ENCODE data around the gene ATXN1. TPM values are rescaled to one million over a fixed set of nuclear protein-coding genes. Genes with fewer than 3 reads are reported as not detected.
A peak's percentile ranks its signal among the peaks of the same experiment; 100 is the strongest.

Gene ATXN1
- total and polyA plus RNA-seq, 2 experiments from 2014 or later: 14.2 to 20.1 TPM

GRCh38 chr6:16336911-16337294, 424.4 kb downstream of the ATXN1 start:
- Histone ChIP-seq H3K9me3 (ENCODE audit: low read depth) (no peaks in the 10 kb centered on the region), H3K27ac (peak overlapping the region; percentile 84), H3K9ac (peak overlapping the region; percentile 69; the same call in 1 of the 2 replicates)

GRCh38 chr6:16336056-16336818, 425.0 kb downstream of the ATXN1 start:
- Histone ChIP-seq H3K9me3 (ENCODE audit: low read depth) (no peaks in the 10 kb centered on the region), H3K79me2 (ENCODE audit: insufficient read depth) (no peaks in the 10 kb centered on the region), H3K4me3 (no peak overlapping the region), H3K9ac (no peak overlapping the region), H2AFZ (no peak overlapping the region), H3K9me2 (ENCODE audit: insufficient read depth) (no peaks in the 10 kb centered on the region), H4K20me1 (ENCODE audit: insufficient read depth) (no peaks in the 10 kb centered on the region), H3K27ac (no peak overlapping the region), H3K4me1 (ENCODE audit: insufficient read depth) (peaks cover 68% of the 10 kb centered on the region), H3K27me3 (replicated peaks; ENCODE audit: insufficient read depth) (no peaks in the 10 kb centered on the region), H3K36me3 (ENCODE audit: low read depth) (no peaks in the 10 kb centered on the region), H3K4me2 (ENCODE audit: unreplicated experiment) (no peak overlapping the region), H3F3A (ENCODE audit: insufficient read depth) (peaks cover 53% of the 10 kb centered on the region)
- in situ Hi-C loops (cut with MboI): loop anchor here (10.0 to 25.0 kb wide), 3 partner anchors 429 to 751 kb away; partner anchors contain the start of gene ATXN1
- peak; percentile 37 for DNase-seq
- TF ChIP-seq EZH2 (IDR thresholded peaks at IDR 0.05; ENCODE audit: insufficient read depth, poor library complexity, severe bottlenecking): no peak
- TF ChIP-seq EZH2phosphoT487 (IDR thresholded peaks at IDR 0.05; ENCODE audit: insufficient read depth, low read depth): no peak
- WGBS, 2 experiments (ENCODE audit: low coverage in 1 of 2, low lambda C conversion rate in 2 of 2, missing lambda C conversion rate in 2 of 2): 69 to 78% methylated on average over 6 of the region's 6 CpGs

More at GRCh38 chr6:16336911-16337294, 424.4 kb downstream of the ATXN1 start:
- Histone ChIP-seq H3K36me3 (ENCODE audit: low read depth) (no peaks in the 10 kb centered on the region), H3K27me3 (replicated peaks; ENCODE audit: insufficient read depth) (no peaks in the 10 kb centered on the region), H3K4me1 (ENCODE audit: insufficient read depth) (peaks cover 66% of the 10 kb centered on the region), H2AFZ (no peak overlapping the region), H3K79me2 (ENCODE audit: insufficient read depth) (no peaks in the 10 kb centered on the region), H4K20me1 (ENCODE audit: insufficient read depth) (no peaks in the 10 kb centered on the region), H3K9me2 (ENCODE audit: insufficient read depth) (no peaks in the 10 kb centered on the region), H3F3A (ENCODE audit: insufficient read depth) (peaks cover 49% of the 10 kb centered on the region), H3K4me2 (ENCODE audit: unreplicated experiment) (peak overlapping the region; percentile 67), H3K4me3 (no peak overlapping the region)
- in situ Hi-C loops (cut with MboI): loop anchor here (10.0 to 25.0 kb wide), 3 partner anchors 428 to 750 kb away; partner anchors contain the start of gene ATXN1
- TF ChIP-seq EZH2 (IDR thresholded peaks at IDR 0.05; ENCODE audit: insufficient read depth, poor library complexity, severe bottlenecking) (no peak), EZH2phosphoT487 (IDR thresholded peaks at IDR 0.05; ENCODE audit: insufficient read depth, low read depth) (no peak)
- no peak for DNase-seq
- WGBS, 2 experiments (ENCODE audit: low coverage in 1 of 2, low lambda C conversion rate in 2 of 2, missing lambda C conversion rate in 2 of 2): 49 to 51% methylated on average over 6 of the region's 6 CpGs

GRCh38 chr6:16335176-16335575, 426.1 kb downstream of the ATXN1 start:
- Histone ChIP-seq H3K4me3 (no peak overlapping the region), H2AFZ (no peak overlapping the region), H3K4me2 (ENCODE audit: unreplicated experiment) (peak overlapping the region; percentile 59), H3K27ac (peak overlapping the region; percentile 84), H3K36me3 (ENCODE audit: low read depth) (no peaks in the 10 kb centered on the region), H3K27me3 (replicated peaks; ENCODE audit: insufficient read depth) (no peaks in the 10 kb centered on the region), H4K20me1 (ENCODE audit: insufficient read depth) (no peaks in the 10 kb centered on the region), H3F3A (ENCODE audit: insufficient read depth) (peaks cover 53% of the 10 kb centered on the region), H3K79me2 (ENCODE audit: insufficient read depth) (0 out of 2 replicates have a peak, but pooled peaks cover 3% of the 10 kb centered on the region), H3K9ac (peak overlapping the region; percentile 54), H3K9me3 (ENCODE audit: low read depth) (no peaks in the 10 kb centered on the region), H3K4me1 (ENCODE audit: insufficient read depth) (peaks cover 68% of the 10 kb centered on the region), H3K9me2 (ENCODE audit: insufficient read depth) (no peaks in the 10 kb centered on the region)
- in situ Hi-C loops (cut with MboI): loop anchor here (10.0 to 25.0 kb wide), 3 partner anchors 430 to 752 kb away; partner anchors contain the start of gene ATXN1
- DNase-seq: no peak
- 49 to 51% methylated on average over 10 of the region's 10 CpGs for WGBS, 2 experiments (ENCODE audit: low coverage in 1 of 2, low lambda C conversion rate in 2 of 2, missing lambda C conversion rate in 2 of 2)
- no peak for TF ChIP-seq EZH2 (IDR thresholded peaks at IDR 0.05; ENCODE audit: insufficient read depth, poor library complexity, severe bottlenecking)
- no peak for TF ChIP-seq EZH2phosphoT487 (IDR thresholded peaks at IDR 0.05; ENCODE audit: insufficient read depth, low read depth)

GRCh38 chr6:16334671-16335070, 426.6 kb downstream of the ATXN1 start:
- peak overlapping the region; percentile 54; the same call in 1 of the 2 replicates for H3K9ac ChIP-seq
- WGBS, 2 experiments (ENCODE audit: low coverage in 1 of 2, low lambda C conversion rate in 2 of 2, missing lambda C conversion rate in 2 of 2): 0 to 2% methylated on average over 3 of the region's 3 CpGs
- no peaks in the 10 kb centered on the region for H3K9me3 ChIP-seq (ENCODE audit: low read depth)
- no peaks in the 10 kb centered on the region for H3K9me2 ChIP-seq (ENCODE audit: insufficient read depth)
- no peaks in the 10 kb centered on the region for H3K36me3 ChIP-seq (ENCODE audit: low read depth)
- no peaks in the 10 kb centered on the region for H3K27me3 ChIP-seq (replicated peaks; ENCODE audit: insufficient read depth)
- no peak overlapping the region for H3K4me3 ChIP-seq
- no peak overlapping the region for H2AFZ ChIP-seq
- H3F3A ChIP-seq (ENCODE audit: insufficient read depth): peaks cover 53% of the 10 kb centered on the region
- peaks cover 66% of the 10 kb centered on the region for H3K4me1 ChIP-seq (ENCODE audit: insufficient read depth)
- TF ChIP-seq EZH2phosphoT487 (IDR thresholded peaks at IDR 0.05; ENCODE audit: insufficient read depth, low read depth) (no peak), EZH2 (IDR thresholded peaks at IDR 0.05; ENCODE audit: insufficient read depth, poor library complexity, severe bottlenecking) (no peak)
- peak overlapping the region; percentile 84 for H3K27ac ChIP-seq
- H3K4me2 ChIP-seq (ENCODE audit: unreplicated experiment): peak overlapping the region; percentile 59
- H4K20me1 ChIP-seq (ENCODE audit: insufficient read depth): no peaks in the 10 kb centered on the region
- in situ Hi-C loops (cut with MboI): loop anchor here (10.0 to 25.0 kb wide), 3 partner anchors 430 to 753 kb away; partner anchors contain the start of gene ATXN1
- 0 out of 2 replicates have a peak, but pooled peaks cover 3% of the 10 kb centered on the region for H3K79me2 ChIP-seq (ENCODE audit: insufficient read depth)
- DNase-seq: peak; percentile 97

All from GM23248 (cell line).